Right renal pelvis (tissue), 4 donors: ENCODE results near the gene KIF26A. TPM values are rescaled to one million over a fixed set of nuclear protein-coding genes. Genes with fewer than 3 reads are reported as not detected.
"Not testable (repeated sequence)": the region's sequence is repeated elsewhere in the genome, so short reads cannot be mapped to it uniquely, and the experiment has no call there.

Experiments
- DNase-seq, 4 donors: peaks; one replicate each; pipeline ENCODE4 v3.0.0-alpha.2; 2013; ENCODE audit warnings: low read depth in 4 of 4, low spot score in 3 of 4, missing footprints in 1 of 4
- polyA plus RNA-seq, 4 donors: library from polyadenylated mRNA; unstranded; fragments of 120-200 nt; gene quantifications; one replicate each; pipeline ENCODE4 v1.2.1, GENCODE V29; 2013; ENCODE audit not compliant: insufficient read length in 4 of 4

The KIF26A gene
- polyA plus RNA-seq, 4 donors = 9.6 to 15.4 (median 10.5) TPM

DNA sequence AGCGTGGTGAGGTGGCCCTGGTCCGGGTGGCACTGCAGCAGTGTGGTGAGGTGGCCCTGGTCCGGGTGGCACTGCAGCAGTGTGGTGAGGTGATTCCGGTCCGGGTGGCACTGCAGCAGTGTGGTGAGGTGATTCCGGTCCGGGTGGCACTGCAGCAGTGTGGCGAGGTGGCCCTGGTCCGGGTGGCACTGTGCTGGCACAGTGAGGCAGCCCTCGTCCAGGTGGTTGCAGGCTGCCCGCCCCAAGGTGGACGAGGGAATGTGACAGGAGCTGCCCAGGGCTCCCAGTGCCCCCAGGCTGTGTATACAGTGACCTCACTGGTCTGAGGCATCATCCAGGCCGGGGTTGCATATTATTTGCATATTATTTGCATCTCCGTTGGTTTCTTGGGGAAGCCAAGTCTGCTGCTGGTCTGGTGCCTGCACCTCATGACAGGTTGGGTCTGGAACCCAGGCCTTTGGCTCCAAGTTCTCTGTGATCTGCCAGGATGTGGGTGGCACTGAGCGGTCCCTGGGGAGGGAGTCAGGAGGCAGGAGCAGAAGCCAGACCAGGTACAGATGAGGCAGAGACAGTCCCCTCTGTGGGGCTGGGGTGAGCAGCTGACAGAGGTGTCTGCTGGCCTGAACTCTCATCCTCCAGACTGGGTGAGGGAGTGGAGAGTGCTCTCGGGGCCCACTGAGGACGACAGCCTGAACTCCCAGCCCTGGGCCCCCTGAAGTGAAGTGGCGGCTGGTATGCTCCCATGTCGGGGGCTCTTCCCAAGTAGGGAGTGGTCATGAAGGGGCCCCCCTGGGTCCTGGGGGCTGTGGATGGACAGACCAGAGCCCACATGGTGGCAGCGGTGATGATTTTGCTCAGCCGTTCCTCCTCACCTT lies 79.3 kb downstream of the KIF26A start:
- no peak for DNase-seq

- DNase-seq = no peak
These were observed 80.2 kb downstream of the KIF26A start for GRCh38 chr14:104218361-104219180.

- no peak for DNase-seq
These were observed 81.4 kb downstream of the KIF26A start for GRCh38 chr14:104219731-104220214.

- DNase-seq = no peak
These were observed 82.1 kb downstream of the KIF26A start for GRCh38 chr14:104220215-104221070.

GRCh38 chr14:104221071-104221625 lies 82.8 kb downstream of the KIF26A start:
- DNase-seq = no peak

- DNase-seq = no peak
These were observed 83.4 kb downstream of the KIF26A start for GRCh38 chr14:104221636-104222369.

GRCh38 chr14:104222396-104223036 lies 84.1 kb downstream of the KIF26A start:
- no peak for DNase-seq

DNA sequence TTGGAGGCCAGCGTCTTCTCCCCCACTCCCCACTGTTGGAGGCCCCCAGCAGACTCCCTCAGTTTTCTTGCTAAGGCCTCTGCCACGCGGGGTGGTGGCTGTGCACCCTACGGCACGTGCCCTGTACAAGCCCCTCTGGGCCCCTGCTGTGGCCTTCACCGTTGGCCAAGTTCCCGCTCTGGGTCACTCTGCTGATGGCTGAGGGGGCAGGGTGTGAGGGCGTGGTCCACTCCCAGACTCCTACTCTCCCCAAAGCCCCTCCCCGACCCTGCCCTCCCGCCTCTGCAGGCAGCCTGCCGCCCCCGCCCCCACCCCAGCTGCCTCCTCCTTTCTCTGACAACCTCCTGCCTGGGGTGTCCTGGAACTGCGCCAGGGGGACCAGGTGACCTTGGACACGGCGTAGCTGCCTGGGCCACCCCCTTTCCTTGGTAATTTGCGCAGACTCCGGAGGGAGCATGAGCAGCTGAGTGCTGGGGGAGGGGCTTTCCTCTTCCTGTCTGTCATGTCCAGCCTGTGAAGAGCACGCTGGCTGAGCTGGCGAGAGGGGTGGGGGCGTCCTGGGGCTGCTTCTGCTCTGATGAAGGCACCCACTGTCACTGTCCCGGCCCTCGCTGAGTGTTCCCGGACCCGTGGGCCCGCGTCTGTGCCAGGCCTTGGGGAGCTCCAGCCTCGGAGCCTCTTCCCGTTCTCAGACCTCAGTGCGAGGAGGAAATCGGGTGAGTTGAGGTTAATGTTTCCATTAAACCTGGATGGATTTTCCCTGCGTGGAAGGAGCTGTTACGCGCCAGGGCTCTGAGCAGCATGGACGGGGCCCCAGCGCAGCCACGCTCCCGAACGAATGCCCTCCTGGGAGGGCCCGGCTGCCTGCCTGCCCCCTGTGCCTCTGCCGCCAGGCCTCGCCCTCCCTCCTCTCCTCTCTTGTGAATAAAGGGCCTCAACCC lies 85.0 kb downstream of the KIF26A start:
- DNase-seq = peak in 2 of 4 donors; percentile 55 to 56

DNA sequence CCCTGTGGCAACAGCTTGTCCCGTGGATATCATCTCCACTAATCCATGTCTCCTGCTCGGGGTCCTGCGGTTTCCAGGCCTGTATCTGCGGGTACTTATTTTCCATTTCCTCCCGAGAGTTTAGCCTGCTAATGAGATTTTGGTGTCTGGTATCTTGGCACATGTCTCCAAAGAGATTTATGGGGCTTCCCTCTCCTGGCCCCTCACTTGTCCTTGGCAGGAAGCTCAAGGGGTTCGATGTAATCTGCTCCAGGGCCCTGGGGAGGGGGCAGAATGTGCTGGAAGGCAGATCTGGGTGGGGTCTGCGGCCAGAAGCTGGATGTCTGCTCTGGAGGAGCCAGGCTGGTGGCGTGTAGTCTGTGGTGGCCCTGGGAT lies 85.7 kb downstream of the KIF26A start:
- DNase-seq = no peak

DNA sequence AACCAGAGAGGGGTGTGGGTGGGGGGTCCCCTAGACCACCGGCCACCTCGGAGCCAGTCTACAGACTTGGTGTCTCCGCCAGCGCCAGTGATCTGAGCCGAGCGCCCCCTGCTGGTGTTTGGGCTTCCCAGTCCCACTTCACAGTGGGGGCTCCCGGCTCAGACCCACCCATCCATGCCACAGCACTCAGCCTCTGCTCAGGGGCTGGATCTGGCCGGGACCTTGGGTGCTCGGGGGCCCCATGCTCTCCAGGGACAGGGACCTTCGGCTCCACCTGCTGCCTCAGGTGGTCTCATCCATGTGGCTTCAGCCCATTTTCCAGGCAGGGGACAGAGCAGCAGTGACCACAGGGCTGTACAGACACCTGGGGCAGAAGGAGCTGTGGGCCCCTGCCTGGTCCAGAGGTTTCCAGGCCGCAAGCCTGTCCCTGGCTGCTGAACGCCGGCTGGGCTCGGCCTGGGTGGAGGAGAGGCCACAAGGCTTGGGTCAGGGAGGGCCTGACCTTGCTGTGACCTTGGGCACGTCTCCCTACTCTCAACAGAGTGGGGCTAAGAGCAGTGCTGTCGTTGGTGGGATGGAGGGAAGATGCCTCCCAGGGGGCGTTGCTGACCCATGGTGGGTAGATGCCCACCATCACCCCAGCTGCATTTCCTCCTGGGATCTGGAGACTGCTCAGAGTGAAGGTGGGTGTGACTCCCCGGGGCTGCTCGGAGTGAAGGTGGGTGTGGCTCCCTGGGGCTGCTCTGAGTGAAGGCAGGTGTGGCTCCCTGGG lies 86.3 kb downstream of the KIF26A start:
- DNase-seq = no peak

DNA sequence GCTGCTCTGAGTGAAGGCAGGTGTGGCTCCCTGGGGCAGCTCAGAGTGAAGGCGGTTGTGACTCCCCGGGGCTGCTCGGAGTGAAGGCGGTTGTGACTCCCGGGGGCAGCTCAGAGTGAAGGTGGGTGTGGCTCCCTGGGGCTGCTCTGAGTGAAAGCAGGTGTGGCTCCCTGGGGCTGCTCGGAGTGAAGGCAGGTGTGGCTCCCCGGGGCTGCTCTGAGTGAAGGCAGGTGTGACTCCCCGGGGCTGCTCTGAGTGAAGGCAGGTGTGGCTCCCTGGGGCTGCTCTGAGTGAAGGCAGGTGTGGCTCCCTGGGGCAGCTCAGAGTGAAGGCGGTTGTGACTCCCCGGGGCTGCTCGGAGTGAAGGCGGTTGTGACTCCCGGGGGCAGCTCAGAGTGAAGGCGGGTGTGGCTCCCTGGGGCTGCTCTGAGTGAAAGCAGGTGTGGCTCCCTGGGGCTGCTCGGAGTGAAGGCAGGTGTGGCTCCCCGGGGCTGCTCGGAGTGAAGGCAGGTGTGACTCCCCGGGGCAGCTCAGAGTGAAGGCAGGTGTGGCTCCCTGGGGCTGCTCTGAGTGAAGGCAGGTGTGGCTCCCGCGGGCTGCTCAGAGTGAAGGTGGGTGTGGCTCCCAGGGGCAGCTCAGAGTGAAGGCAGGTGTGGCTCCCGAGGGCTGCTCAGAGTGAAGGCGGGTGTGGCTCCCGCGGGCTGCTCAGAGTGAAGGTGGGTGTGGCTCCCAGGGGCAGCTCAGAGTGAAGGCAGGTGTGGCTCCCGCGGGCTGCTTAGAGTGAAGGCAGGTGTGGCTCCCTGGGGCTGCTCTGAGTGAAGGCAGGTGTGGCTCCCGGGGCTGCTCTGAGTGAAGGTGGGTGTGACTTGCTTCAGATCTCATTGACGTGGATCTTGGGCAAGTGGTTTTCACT lies 87.1 kb downstream of the KIF26A start:
- not testable (repeated sequence) for DNase-seq

- DNase-seq = no peak
These were observed 88.3 kb downstream of the KIF26A start for GRCh38 chr14:104226421-104227383.

DNA sequence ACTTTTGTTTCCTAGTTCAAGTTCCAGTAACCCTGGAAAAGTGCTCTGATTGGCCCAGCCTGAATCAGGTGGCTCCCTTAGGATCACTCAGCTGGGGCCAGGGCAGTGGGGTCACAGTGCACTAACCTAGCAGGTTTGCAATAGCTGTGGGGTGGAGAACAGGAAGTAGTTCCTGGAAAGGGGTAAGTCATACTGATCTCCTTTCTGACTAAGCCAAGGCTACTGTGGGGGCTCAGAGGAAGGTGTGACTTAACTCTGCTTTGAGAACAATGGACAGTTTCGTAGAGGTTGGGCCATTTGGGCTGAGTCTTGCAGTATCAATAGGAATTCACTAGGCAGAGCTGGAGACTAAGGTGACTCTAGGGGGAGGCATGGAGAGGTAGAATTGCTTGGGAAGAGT lies 89.4 kb downstream of the KIF26A start:
- no peak for DNase-seq

GRCh38 chr14:104228221-104228620 lies 89.8 kb downstream of the KIF26A start:
- no peak for DNase-seq
